ENCODE results near the gene PRSS33. TPM values are rescaled to one million over a fixed set of nuclear protein-coding genes. Genes with fewer than 3 reads are reported as not detected.

PRSS33 gene
- total RNA-seq, 1 experiment from 2014 or later, result not detected

GRCh38 chr16:2749476-2749875 is 37.9 kb downstream of the PRSS33 start:
- H3K79me2 ChIP-seq (ENCODE audit: insufficient read depth, low read length), result peaks cover 13% of the 10 kb centered on the region
- no peak for TF ChIP-seq CTCF (conservative IDR thresholded peaks at IDR 0.05)
- H4K20me1 ChIP-seq (ENCODE audit: control insufficient read depth, insufficient read depth, insufficient read length), result no peaks in the 10 kb centered on the region
- no peak overlapping the region; a peak in 3 of 7 replicates for H3K27ac Mint-ChIP-seq
- no peak overlapping the region for H2BK12ac ChIP-seq (ENCODE audit: insufficient read length, low read depth, low read length)
- peaks cover 8% of the 10 kb centered on the region for H3K23me2 ChIP-seq (ENCODE audit: insufficient read length, low read depth, low read length, poor library complexity, severe bottlenecking)
- H4K8ac ChIP-seq (replicated peaks; ENCODE audit: insufficient read length, low read depth, low read length), result no peak overlapping the region
- H3K36me3 Mint-ChIP-seq (ENCODE audit: insufficient read depth in 1 of 3, low read depth in 3 of 3), result peaks cover 21 to 25% (median 25%) of the 10 kb centered on the region in 3 experiments
- no peak overlapping the region for H3K56ac ChIP-seq (ENCODE audit: insufficient read length, low read depth, low read length)
- no peaks in the 10 kb centered on the region for H3K79me1 ChIP-seq (ENCODE audit: insufficient read depth, low read depth, low read length, poor library complexity, severe bottlenecking)
- H4K91ac ChIP-seq (ENCODE audit: insufficient read length, low read depth, low read length), result no peak overlapping the region
- peaks cover 2% of the 10 kb centered on the region; the same call in 1 of the 2 replicates for H3K27me3 Mint-ChIP-seq (ENCODE audit: low read depth)
- WGBS (ENCODE audit: extremely low coverage, insufficient read length, low lambda C conversion rate), result no CpG with 5 or more reads among the region's 5 CpGs
- peaks cover 0 to 3% of the 10 kb centered on the region in 2 experiments; a peak in 1 of 5 replicates for H3K9me3 Mint-ChIP-seq
- H3K4me1 Mint-ChIP-seq, result peaks cover 20 to 22% of the 10 kb centered on the region in 2 experiments
- no peak overlapping the region for H2AK5ac ChIP-seq (ENCODE audit: insufficient read length, low read length)
- no peak overlapping the region for H3K4me2 ChIP-seq (ENCODE audit: insufficient read depth, insufficient read length, low read length)
- no peak overlapping the region for H3K9ac ChIP-seq (ENCODE audit: extremely low read depth, insufficient read length, low read length)
- no peak overlapping the region for H3K4ac ChIP-seq (ENCODE audit: low read depth, low read length)
- no peak overlapping the region for H2BK20ac ChIP-seq (ENCODE audit: low read depth, low read length, poor library complexity, severe bottlenecking)
- no peak for DNase-seq
- no peak overlapping the region for H2AFZ ChIP-seq (ENCODE audit: low read length)
- no peak overlapping the region for H3K27ac ChIP-seq (ENCODE audit: insufficient read length, low read depth, low read length)
- H3T11ph ChIP-seq (ENCODE audit: low read length), result no peak overlapping the region
- H3K4me3 Mint-ChIP-seq, result no peak overlapping the region; a peak in 1 of 5 replicates
- H3K9me3 ChIP-seq (ENCODE audit: control insufficient read depth, low read depth, low read length), result no peaks in the 10 kb centered on the region
- H2BK15ac ChIP-seq (ENCODE audit: low read depth, low read length), result no peak overlapping the region
- H3K18ac ChIP-seq (ENCODE audit: insufficient read length, low read depth, low read length), result no peak overlapping the region
- H3K23ac ChIP-seq (ENCODE audit: insufficient read length, low read depth, low read length), result no peak overlapping the region
- no peak overlapping the region for H4K5ac ChIP-seq (ENCODE audit: insufficient read length, low read depth, low read length)
- H2BK120ac ChIP-seq (ENCODE audit: low read depth, low read length, poor library complexity, severe bottlenecking), result no peak overlapping the region
- no peak overlapping the region for H3K14ac ChIP-seq (ENCODE audit: insufficient read depth, low read length)
- H3K27me3 ChIP-seq (ENCODE audit: insufficient read depth, low read length), result no peaks in the 10 kb centered on the region
- no peaks in the 10 kb centered on the region; the same call in 1 of the 2 replicates for H3K4me1 ChIP-seq (ENCODE audit: insufficient read depth, low read length)
- H2BK5ac ChIP-seq (ENCODE audit: insufficient read length, low read length), result no peak overlapping the region
